Activated CD4-positive, alpha-beta T cell treated with anti-CD3 and anti-CD28 coated beads, Interleukin-2, amount 50 U/mL, for 1 hour (primary cell): Measurements from ENCODE around the gene TTC7B.

Source experiments
- DNase-seq: peaks from one replicate; pipeline ENCODE4 v3.0.0-alpha.2; 2020

TTC7B gene

DNA sequence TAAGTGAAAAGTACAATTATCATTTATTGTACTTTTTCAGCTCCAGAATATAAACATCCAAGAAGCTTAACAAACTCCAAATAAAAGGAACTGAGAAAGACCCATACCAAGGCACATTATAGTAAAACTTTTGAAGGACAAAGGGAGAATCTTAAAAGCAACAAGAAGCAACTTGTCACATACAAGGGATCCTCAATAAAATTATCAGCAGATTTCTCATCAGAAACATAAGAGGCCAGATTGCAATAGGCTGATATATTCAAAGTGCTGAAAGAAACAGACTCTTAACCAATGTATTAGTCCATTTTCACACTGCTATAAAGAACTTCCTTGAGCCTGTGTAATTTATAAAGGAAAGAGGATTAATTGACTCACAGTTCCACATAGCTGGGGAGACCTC is 48.3 kb downstream of the TTC7B start:
- no peak for DNase-seq

DNA sequence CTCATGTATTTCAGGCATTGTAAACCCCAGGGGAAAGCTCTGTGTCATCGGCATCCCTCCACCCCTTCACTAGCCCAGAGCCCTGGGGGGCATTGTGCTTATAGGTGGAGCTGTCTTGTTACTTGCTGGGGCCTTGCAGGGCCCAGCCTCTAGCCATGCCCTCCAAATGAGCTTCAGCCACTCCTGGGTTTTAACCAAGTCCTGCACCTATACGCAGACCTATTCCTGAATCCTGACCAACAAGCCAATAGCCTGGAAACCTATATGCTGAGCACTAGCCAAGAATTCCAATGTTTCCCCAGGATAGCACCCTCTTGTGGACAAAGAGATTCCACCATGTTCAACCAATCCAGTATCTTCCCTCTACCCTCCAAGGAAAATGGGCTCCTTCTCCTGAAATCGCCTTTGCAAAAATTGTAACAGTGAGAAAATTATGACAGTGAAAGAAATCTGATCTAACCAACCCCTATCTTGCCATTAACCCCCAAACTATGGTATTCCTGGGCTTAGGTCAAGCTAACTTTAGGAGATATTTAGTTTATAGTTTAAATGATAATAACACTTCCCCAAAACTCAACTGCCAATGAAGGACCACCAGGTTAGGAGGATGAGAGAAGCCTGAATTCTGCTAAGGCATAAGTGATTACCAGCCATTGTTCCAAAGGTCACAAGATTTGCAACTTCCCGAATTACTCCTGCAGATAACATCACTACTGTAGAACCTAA is 55.5 kb downstream of the TTC7B start:
- no peak for DNase-seq

DNA sequence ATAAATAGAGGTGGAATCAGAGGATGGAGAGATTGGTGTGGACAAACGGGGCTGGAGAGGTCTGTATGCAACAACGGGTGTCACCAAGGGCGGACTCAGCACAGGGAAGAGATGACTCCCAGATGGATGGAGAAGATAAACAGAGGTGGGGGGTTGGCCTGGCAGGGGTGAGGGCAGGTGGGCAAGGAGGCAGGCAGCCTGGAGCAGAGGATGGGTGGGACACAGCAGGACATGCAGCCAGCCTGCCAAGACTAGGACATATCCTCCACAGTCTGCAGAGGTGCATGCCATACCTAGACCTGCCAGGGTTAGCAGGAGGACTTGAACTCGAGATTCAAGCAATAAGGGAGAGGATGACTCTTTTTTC is 56.2 kb downstream of the TTC7B start:
- no peak for DNase-seq

DNA sequence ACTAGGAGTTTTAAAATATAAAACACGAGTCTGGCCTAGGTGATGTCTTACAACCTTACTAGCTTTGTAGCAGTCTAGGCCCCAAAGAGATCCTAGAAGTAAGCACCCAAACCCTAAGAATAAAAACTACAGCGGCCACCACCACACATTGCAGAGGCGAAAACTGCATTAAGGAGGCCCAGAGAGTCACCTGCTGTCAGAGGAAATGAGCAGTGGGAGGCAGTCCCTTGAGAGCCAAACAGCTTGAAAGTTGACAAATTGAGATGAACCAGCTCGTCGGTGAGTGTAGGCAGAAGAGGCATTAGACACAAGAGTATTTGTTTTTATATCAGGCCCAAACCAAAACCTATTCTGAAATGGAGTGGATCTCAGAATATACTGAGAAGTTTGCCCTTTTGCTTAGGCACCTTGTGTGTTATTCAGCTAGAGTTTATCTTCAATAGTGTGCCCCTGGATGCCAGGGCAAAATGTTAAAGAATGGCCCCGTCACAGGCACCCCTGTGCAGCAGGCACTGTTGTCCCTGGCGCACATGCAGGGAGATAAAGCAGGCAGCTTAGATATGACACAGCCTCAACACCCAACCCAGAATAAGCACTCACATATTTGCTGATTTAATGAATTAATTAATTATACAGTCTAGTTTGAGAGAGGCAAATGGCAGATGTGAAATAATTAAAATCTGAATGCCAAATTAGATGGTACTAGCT is 56.7 kb downstream of the TTC7B start:
- DNase-seq: no peak

DNA sequence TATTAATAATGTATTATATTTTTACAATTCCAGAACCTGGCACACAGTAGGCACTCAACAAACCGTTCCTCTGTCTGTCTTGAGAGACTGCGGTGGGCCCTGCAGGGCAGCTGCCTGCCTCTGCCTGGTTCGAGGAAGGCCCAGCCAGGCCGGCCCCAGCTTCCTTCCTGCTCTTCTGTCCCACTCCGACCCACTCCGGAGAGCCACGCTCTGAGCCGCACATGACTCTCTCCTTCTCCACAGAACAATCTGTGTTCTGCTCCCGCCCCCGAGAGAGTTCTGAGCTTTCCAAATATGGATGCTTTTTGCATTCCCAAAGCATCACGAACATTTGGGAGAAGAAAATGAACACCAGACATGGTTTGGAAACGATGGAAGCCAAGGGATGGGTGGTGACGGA is 57.3 kb downstream of the TTC7B start:
- no peak for DNase-seq

DNA sequence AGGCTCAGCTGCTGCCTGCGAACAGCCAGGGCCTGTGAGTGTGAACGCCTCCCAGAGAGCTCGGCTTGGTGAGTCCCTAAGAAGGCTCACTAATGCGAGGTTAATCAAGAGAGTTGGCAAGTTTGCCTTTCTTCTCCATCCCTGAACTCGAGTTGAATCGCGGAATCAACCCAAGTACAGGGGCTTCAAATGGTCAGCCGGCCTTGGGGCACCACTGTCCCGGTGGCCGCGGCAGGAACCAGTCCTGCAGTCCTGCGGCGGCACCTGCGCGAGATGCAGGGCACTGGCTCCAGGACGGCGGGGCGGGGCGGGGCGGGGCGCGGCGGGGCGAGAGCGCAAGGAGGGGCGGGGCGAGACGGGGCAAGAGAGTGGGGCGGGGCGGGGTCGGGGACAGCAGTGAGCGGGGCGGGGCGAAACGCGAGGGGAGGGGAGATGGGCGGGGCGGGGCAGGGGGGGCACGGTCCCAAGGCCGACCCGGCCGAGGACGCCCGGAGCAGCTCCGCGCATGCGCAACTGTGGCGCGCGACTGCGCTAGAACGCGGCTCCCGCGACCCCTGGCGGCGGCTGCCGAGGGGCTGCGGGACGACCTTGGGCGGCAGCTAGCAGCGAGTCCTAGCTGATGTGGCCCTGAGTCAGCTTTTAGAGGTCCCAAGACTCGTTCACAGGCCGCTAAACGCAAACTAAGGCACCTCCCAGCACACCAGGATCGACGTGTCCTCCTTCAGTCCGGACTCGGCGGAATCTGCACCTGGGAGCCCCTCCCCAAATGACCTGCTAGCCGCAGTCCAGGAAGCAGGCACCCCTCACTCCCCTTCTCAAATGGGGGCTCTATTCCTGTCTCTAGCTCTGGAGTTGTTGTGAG is 58.0 kb downstream of the TTC7B start:
- DNase-seq: peak; percentile 93

DNA sequence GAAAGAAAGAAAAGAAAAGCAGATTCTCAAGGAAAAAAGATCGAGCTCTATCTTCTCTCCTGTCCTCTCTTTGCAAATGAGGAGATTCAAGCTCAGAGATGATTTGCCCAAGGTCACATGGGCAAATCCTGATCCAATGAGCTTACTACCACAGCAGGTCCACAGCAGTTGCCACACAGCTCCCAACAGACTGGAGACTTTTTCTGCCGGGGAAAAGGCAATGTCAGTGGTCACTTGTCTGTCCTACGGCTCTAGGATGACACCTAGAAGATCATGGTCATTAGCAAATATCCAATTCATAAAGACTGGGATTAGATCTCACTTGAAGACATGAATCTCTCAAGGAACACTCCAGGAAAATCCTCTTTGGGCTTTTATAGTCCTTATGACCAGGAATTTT is 58.8 kb downstream of the TTC7B start:
- no peak for DNase-seq

DNA sequence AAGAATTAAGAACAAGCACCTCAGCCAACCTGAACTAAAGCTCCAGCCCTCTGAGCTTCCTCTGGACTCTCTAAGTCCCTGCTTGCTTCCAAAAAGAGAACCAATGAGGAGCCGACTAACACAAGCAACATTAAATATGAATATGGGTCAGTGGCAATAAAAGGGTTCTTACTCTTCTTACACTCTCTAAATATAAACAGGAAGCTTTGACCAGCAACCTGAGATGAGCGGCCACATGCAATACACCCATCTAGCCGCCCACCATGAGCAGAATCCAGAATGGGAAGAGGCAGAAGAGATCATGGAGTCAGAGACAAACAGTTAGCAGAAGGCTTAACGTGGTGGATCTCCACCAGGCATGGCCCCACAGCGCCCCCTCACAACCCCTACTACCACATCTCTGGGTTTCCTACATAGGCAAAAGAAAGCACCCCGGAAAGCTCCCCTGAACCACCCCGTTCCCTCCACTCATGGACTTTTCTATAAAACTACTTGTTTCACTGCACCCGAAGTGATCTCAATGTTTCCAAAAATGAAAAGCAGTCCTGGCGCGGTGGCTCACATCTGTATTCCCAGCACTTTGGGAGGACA is 59.4 kb downstream of the TTC7B start:
- DNase-seq: no peak

DNA sequence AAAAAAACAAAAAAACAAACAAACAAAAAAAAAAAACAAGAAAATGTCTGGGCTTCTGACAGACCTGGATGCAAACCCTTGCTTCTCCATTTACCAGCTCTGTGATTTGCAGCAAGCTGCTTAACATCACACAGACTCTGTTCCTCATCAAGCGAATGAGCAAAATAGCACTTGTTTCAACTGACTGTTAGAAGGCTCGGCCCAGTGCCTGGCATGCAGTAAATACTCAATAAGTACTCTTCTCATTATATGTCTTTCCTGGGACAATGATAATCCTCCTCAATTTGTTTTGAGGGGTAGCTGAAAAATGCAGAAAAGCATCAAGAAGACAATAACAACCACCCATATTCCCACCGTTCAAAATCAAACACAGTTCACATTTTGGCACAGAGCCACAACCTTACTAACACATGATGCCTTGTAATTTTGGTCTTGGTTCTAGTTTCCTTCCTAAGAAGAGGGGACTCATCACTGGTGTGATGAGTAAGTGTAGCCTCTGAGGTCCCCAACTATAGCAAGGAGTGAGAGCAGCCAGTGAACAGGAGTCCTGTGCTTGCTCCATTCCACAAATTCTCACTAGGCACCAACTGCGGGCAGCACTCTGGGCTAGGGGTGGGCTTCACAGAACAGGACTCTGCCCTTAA is 60.4 kb downstream of the TTC7B start:
- DNase-seq: no peak

DNA sequence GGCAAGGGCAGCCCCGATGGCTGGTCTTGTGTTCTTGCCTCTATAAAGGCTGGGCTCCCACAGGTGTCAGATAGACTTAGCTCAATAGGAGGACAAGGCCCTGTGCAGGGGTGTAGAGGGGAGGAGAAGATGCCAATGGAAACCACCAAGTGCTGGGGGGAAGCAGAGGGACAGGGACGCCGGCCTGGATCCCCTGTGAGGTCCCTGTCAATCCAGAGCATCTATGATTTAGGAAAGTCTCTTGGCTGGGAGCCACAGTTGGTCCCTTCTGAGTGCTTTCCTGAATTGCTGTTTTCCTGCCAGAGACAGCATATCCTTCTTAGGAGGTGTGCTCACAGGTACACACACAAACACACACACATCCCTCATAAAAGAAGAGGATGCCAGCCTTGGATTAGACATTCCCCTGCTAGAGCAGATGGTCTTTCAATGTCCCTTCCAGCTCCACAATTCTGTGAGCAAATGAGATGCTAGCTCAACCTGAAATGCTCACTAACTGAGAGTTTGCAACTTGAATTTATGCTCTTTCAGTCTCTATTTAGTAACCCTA is 62.7 kb downstream of the TTC7B start:
- no peak for DNase-seq

DNA sequence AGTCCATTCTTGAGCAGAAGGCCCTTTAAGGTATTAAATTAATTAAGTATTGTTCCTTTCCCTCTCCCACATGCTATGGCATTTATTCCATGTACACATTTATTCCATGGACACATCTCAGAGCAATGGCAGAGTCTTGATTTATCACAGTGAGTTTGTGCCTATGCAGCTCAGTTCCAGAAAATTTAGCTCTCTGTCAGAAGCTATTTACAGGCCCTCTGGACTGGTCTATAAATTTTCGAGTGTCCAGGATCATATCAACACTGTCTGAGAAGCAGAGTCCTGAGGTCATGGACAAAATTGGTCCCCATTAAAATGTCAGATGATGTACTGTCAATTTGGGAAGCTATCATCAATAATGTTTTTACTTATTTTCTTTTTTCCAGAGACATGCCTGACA is 65.5 kb downstream of the TTC7B start:
- DNase-seq: no peak

DNA sequence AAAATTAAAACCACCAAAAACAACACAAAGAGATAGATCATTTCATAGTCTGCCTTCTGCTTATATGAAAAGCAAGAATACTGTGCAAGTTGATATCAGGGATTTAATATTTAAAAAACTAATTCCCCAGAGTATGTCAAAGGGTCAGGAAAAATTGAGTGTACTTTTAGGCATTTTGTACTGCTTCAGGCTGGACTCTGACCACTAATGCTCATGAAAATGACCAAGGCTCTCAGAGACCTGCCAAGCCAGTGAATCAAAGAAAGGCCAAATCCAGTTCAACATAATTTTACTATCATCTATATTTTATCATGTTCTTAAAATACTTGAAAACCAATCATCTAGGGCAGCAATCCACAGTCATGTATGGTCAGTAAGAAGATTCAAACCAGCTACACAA is 66.0 kb downstream of the TTC7B start:
- no peak for DNase-seq

DNA sequence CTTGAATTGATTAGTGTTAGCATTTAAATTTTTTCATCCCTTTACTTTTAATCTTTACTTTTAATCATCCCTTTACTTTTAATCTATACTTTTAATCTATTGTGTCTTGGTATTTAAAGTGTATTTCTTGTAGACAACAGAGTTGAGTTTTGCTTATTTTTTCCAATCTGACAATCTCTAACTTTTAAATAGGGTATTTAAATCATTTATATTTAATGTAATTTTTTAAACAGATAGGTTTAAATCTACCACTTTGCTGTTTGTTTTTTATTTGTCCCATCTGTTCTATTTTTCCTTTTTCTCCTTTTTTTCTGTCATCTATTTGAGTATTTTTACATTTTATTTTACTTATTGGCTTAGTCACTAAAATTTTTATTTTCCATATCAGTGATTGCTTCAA is 68.3 kb downstream of the TTC7B start:
- no peak for DNase-seq

DNA sequence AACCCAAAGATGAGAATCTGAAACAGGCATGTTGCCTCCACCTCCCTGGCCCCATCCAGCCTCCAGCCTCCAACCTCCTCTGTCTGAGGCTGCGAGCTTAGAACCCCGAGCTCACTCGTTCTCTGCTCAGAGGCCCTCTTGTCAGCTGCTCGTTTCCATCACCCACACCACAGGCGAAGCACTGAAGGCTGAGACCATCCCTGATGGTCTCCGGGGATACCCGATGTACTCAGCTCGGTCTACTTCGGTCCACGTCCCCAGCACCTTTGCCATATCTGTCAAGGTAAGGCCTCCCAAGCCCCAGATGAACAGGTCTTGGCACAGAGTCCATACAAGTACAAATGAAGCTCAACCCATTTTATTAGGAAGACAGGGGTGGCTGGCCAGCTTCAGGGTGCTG is 72.4 kb downstream of the TTC7B start:
- DNase-seq: no peak

DNA sequence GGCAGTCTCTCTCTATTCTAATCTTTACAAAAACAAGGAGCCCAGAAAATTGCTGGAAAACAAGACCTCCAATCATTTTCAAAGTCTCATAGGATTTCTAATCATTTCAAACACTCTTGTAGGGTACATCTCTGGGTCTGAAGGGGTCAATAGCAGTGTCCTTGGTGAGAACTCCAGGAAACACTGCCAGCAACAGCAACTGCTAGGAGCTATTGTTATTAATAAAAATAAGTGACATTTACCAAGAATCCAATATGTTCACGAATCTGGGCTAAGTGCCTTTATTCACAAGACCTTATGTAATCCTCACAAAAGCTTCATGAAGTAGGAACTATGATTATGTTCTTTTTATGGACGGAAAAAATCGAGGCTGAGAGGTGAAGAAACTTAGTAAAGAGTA is 72.8 kb downstream of the TTC7B start:
- DNase-seq: no peak

DNA sequence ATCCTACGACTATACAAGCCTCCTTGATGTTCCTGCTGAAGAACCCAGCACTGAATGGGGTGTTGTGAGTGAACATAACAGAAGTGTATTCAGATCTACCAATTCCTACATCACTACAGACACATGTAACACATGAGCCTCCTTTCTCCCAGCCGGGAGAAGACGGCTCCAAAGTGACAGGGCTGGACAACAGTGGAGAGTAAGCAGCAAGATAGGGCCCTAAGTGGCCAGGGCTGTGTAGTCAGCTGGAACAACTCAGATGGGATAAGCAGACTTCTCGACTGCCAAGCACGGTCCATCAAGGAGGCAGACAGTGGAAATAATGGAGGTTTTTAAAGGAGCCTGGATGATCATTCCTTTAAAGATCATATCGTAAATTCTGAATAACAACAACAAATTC is 73.5 kb downstream of the TTC7B start:
- DNase-seq: no peak

DNA sequence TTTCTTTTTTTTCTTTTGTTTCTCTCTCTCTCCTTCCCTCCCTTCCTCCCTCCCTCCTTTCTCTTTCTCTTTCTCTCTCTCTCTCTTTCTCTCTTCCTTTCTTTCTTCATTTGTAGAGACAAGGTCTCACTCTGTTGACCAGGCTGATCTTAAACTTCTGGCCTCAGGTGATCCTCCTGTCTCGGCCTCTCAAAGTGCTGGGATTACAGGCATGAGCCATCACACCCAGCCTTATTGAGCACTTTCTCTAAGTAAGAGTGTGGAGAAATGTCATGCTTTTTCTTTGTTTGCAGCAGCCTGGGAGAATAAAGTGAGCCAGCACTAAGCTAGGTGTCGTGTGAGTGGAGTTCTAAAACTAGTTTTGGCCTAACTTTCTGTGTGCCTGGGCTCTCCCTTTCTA is 74.0 kb downstream of the TTC7B start:
- DNase-seq: no peak

DNA sequence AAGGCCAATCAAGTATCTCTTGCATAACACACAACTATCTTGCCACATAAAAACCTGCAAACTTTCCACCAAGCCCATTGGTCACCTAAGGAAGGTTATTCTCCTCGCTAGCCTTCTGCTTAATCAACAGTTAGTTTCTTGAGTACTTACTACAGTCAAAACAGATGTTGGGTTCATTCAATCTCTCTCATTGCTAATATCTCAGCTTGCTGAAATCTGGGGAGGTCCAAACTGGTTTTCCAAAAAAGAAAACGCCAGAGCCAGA is 74.6 kb downstream of the TTC7B start:
- no peak for DNase-seq

DNA sequence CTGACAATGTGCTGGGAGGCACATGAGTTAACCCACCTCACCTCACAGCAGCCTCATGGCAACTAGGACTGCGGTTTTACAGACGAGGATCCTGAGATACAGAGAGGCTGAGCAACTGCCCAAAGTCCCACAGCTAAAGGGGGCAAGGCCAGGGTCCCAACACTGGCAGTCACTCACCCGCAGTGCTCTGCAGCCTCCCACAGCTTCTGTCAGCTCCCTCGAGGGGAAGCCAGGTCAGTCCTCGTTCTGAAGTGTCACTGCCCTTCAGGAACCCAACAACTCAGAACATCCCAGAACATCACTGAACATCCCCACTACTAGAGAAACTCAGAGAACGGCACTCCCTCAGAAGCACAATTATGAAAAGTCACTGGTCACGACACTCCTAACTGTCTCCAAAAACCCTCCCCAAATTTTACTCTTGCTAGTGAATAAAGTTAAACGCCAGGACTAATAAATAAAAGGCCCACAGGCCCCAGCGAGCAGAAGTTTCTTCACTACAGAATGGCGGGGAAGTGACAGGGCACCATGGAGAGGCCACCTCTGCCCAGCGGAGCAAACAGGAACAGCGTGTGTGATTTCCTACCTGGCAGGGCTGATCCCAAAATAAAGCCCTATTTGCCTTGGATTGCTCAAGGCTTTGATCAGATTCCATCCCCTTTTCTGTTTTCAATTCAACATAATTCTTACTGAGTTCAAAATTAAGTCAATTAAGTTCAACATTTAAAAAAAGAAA is 75.1 kb downstream of the TTC7B start:
- no peak for DNase-seq

DNA sequence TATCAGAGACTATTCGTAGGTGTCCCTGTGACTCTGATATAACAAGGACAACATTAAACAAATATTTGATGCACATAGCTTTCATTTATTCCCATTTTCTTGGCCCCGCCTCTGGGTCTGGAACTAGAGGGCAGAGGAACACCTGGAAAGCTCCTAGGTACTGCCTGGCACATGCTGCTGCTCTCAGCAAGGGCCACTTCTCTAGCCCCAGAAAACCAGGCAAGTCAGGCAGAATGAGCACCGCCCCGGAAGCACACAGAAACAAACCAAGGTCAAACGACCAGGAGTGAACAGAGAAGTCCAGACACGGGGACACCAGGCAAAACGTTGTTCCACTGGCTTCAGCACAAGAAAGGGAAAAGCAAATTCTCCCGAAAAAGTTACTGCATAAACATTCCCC is 76.1 kb downstream of the TTC7B start:
- no peak for DNase-seq

DNA sequence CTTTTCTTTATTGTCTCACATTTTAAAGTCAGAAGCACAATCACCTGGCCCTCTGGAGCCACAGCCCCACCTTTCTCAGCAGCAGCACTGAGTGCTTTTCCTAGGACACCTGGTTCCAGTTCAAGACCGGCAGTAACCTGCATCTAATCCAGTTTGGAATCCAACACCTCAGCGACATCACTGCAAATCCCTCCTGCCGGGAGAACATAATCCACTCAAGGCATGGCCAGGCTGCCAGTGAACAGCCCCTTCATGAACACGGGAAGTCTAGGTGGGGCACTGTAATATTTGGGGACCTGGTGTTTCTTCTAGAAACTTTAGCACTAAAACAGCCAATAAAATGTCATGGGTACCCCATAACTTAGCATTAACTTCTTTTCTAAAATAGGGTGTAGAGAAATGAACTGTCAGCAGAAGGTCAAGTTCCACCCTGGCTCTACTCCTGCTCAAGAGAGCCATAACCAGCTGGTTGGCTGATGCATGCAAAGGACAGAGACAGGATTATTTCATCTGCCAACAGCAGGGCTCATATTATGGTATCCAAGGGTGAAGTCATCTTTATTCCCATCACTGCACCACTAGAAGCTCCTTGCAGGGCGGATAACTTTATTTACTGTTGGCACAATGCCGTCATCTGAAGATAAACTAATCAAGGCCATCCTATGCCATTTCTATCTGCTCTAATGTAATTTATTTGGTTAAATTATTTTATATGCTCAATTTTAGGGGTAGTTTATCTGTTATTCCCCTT is 76.7 kb downstream of the TTC7B start:
- DNase-seq: no peak
